Ishikawa (cell line): ENCODE results near the gene NEK1.

Experiments used
- CEBPB ChIP-seq: IDR thresholded peaks from 2 replicates; pipeline ENCODE4 v1.6.1; 2012
- CREB1 ChIP-seq: IDR thresholded peaks from 2 replicates; pipeline ENCODE4 v1.6.1; 2012; ENCODE audit warnings: low read depth
- EGR1 ChIP-seq: IDR thresholded peaks from 2 replicates; pipeline ENCODE4 v1.6.1; 2012
- EP300 ChIP-seq: IDR thresholded peaks from 2 replicates; pipeline ENCODE4 v1.6.1; 2012; ENCODE audit warnings: borderline replicate concordance
- FOXM1 ChIP-seq: IDR thresholded peaks from 2 replicates; pipeline ENCODE4 v1.6.1; 2012; ENCODE audit warnings: low read depth, borderline replicate concordance
- MAX ChIP-seq: IDR thresholded peaks from 2 replicates; pipeline ENCODE4 v1.6.1; 2012
- NFIC ChIP-seq: IDR thresholded peaks from 2 replicates; pipeline ENCODE4 v1.6.1; 2012
- RAD21 ChIP-seq: IDR thresholded peaks from 2 replicates; pipeline ENCODE4 v1.6.1; 2012; ENCODE audit warnings: low read depth
- TAF1 ChIP-seq: IDR thresholded peaks from 2 replicates; pipeline ENCODE4 v1.6.1; 2012; ENCODE audit warnings: low read depth, mild to moderate bottlenecking
- TCF12 ChIP-seq: IDR thresholded peaks from 2 replicates; pipeline ENCODE4 v1.6.1; 2012; ENCODE audit warnings: low read depth
- TEAD4 ChIP-seq: IDR thresholded peaks from 2 replicates; pipeline ENCODE4 v1.6.1; 2012
- USF1 ChIP-seq: IDR thresholded peaks from 2 replicates; pipeline ENCODE4 v1.6.1; 2012
- YY1 ChIP-seq: IDR thresholded peaks from 2 replicates; pipeline ENCODE4 v1.6.1; 2012; ENCODE audit warnings: low read depth
- ZBTB7A ChIP-seq: IDR thresholded peaks from 2 replicates; pipeline ENCODE4 v1.6.1; 2012; ENCODE audit warnings: low read depth
- TF ChIP-seq, protein P1 (sequence below): IDR thresholded peaks from 2 replicates; pipeline ENCODE4 v1.6.1; 2012; ENCODE audit warnings: low read depth, mild to moderate bottlenecking

Gene NEK1

GRCh38 chr4:169366821-169367220 lies 245.6 kb downstream of the NEK1 start:
- TF ChIP-seq CEBPB: no peak
- no peak for TF ChIP-seq YY1
- TF ChIP-seq, protein P1, sequence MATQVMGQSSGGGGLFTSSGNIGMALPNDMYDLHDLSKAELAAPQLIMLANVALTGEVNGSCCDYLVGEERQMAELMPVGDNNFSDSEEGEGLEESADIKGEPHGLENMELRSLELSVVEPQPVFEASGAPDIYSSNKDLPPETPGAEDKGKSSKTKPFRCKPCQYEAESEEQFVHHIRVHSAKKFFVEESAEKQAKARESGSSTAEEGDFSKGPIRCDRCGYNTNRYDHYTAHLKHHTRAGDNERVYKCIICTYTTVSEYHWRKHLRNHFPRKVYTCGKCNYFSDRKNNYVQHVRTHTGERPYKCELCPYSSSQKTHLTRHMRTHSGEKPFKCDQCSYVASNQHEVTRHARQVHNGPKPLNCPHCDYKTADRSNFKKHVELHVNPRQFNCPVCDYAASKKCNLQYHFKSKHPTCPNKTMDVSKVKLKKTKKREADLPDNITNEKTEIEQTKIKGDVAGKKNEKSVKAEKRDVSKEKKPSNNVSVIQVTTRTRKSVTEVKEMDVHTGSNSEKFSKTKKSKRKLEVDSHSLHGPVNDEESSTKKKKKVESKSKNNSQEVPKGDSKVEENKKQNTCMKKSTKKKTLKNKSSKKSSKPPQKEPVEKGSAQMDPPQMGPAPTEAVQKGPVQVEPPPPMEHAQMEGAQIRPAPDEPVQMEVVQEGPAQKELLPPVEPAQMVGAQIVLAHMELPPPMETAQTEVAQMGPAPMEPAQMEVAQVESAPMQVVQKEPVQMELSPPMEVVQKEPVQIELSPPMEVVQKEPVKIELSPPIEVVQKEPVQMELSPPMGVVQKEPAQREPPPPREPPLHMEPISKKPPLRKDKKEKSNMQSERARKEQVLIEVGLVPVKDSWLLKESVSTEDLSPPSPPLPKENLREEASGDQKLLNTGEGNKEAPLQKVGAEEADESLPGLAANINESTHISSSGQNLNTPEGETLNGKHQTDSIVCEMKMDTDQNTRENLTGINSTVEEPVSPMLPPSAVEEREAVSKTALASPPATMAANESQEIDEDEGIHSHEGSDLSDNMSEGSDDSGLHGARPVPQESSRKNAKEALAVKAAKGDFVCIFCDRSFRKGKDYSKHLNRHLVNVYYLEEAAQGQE: no peak
- no peak for TF ChIP-seq EP300
- TF ChIP-seq ZBTB7A: no peak

GRCh38 chr4:169362607-169363006 lies 249.8 kb downstream of the NEK1 start:
- TF ChIP-seq NFIC (no peak), YY1 (no peak), EP300 (no peak), USF1 (no peak), TCF12 (no peak), EGR1 (no peak)

DNA sequence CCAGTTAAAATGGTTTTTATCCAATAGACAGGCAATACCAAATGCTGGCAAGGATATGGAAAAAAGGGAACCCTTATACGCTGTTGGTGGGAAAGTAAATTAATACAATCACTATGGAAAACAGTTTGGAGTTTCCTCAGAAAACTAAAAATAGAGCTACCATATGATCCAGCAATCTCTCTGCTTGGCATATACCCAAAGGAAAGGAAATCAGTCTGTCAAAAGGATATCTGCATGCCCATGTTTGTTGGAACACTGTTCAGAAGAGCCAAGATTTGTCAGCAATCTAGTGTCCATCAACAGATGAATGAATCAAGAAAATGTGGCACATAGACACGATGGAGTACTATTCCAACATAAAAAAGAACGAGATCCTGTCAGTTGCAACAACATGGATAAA lies 250.6 kb downstream of the NEK1 start:
- no peak for TF ChIP-seq ZBTB7A
- TF ChIP-seq CEBPB: no peak
- TF ChIP-seq TAF1: no peak
- no peak for TF ChIP-seq FOXM1
- TF ChIP-seq YY1: no peak
- TF ChIP-seq, protein P1: no peak
- no peak for TF ChIP-seq CREB1
- no peak for TF ChIP-seq NFIC
- TF ChIP-seq USF1: no peak
- no peak for TF ChIP-seq MAX
- TF ChIP-seq TEAD4: no peak
- no peak for TF ChIP-seq EP300
- no peak for TF ChIP-seq RAD21
- TF ChIP-seq EGR1: no peak
- TF ChIP-seq TCF12: no peak

GRCh38 chr4:169359961-169360360 lies 252.4 kb downstream of the NEK1 start:
- no peak for TF ChIP-seq EGR1
- TF ChIP-seq, protein P1: no peak
- no peak for TF ChIP-seq FOXM1
- TF ChIP-seq RAD21: no peak
- TF ChIP-seq TAF1: no peak
- no peak for TF ChIP-seq USF1
- no peak for TF ChIP-seq CREB1
- no peak for TF ChIP-seq TEAD4
- no peak for TF ChIP-seq ZBTB7A
- TF ChIP-seq NFIC: no peak
- TF ChIP-seq TCF12: no peak
- no peak for TF ChIP-seq EP300

DNA sequence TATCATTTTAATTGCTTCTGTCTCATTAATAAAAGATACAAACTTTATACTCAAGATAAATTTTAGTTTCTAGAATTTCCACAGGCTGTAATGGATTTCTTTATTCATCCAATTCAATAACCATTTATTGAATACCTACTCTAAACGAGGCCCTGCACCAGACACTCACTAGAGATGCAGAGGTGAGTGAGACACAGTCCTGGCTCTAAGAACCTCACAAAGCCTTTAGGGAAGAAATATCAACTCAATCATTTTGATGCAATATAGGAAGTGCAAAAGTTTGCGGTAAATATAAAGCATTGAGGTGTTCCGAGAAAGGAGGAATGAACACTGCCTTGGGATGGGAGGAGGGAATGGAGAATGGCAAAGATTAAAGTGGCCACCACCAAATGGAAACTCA lies 260.0 kb downstream of the NEK1 start:
- TF ChIP-seq MAX: no peak
- no peak for TF ChIP-seq TEAD4
- TF ChIP-seq EGR1: no peak
- no peak for TF ChIP-seq EP300
- TF ChIP-seq, protein P1: no peak
- TF ChIP-seq CEBPB: no peak
- TF ChIP-seq TCF12: no peak
- TF ChIP-seq TAF1: no peak
